SK-N-SH treated with all-trans-retinoic acid at 6 μM for 48 hours (cell line): ENCODE data around the gene DGKH.

ENCODE experiments used
- ATAC-seq: fragments of 200-7000 bp; cut with Tn5 transposase; 3 replicates; pipeline ENCODE4 v1.9.1; 2020; ENCODE audit warnings: mild to moderate bottlenecking, moderate library complexity
- ARNTL ChIP-seq: fragments of 450-650 bp; formaldehyde crosslinking; IDR thresholded peaks from 2 replicates; pipeline ENCODE4 v1.5.0; 2020; ENCODE audit warnings: low read depth, mild to moderate bottlenecking, moderate library complexity, borderline replicate concordance
- BACH2 ChIP-seq: fragments of 250-450 bp; sonication (Bioruptor Pico); IDR thresholded peaks from 2 replicates; pipeline ENCODE4 v1.9.0; 2021; ENCODE audit warnings: mild to moderate bottlenecking, borderline replicate concordance
- CREB5 ChIP-seq: fragments of 250-450 bp; sonication (Bioruptor Pico); IDR thresholded peaks from 2 replicates; pipeline ENCODE4 v1.5.1; 2020; ENCODE audit warnings: low read depth, mild to moderate bottlenecking, moderate library complexity
- CSDC2 ChIP-seq: fragments of 250-450 bp; sonication (Bioruptor Pico); IDR thresholded peaks from 2 replicates; pipeline ENCODE4 v1.5.0; 2020; ENCODE audit warnings: mild to moderate bottlenecking, moderate library complexity
- ESRRG ChIP-seq: fragments of 250-450 bp; sonication (Bioruptor Pico); IDR thresholded peaks from 2 replicates; pipeline ENCODE4 v1.6.1; 2021; ENCODE audit warnings: mild to moderate bottlenecking
- GLIS3 ChIP-seq: fragments of 250-450 bp; sonication (Bioruptor Pico); IDR thresholded peaks from 2 replicates; pipeline ENCODE4 v1.5.0; 2020; ENCODE audit warnings: mild to moderate bottlenecking, moderate library complexity
- ISL1 ChIP-seq: fragments of 250-450 bp; sonication (Bioruptor Pico); IDR thresholded peaks from 2 replicates; pipeline ENCODE4 v2.1.2; 2022; ENCODE audit warnings: mild to moderate bottlenecking, moderate library complexity
- OSR1 ChIP-seq: fragments of 250-450 bp; sonication (Bioruptor Pico); IDR thresholded peaks from 2 replicates; pipeline ENCODE4 v1.8.0; 2022; ENCODE audit warnings: moderate library complexity, mild to moderate bottlenecking, inconsistent platforms
- POU6F1 ChIP-seq: fragments of 250-450 bp; sonication (Bioruptor Pico); IDR thresholded peaks from 2 replicates; pipeline ENCODE4 v1.8.0; 2021; ENCODE audit warnings: low read depth, mild to moderate bottlenecking, moderate library complexity, borderline replicate concordance
- PPARA ChIP-seq: fragments of 250-450 bp; sonication (Bioruptor Pico); IDR thresholded peaks from 2 replicates; pipeline ENCODE4 v1.5.0; 2020; ENCODE audit warnings: mild to moderate bottlenecking, borderline replicate concordance
- RARB ChIP-seq: fragments of 250-450 bp; sonication (Bioruptor Pico); IDR thresholded peaks from 2 replicates; pipeline ENCODE4 v1.8.0; 2021; ENCODE audit warnings: mild to moderate bottlenecking, moderate library complexity
- SNAI2 ChIP-seq: fragments of 250-450 bp; sonication (Bioruptor Pico); IDR thresholded peaks from 2 replicates; pipeline ENCODE4 v1.5.0; 2020; ENCODE audit warnings: mild to moderate bottlenecking, moderate library complexity
- TCF4 ChIP-seq: fragments of 250-450 bp; sonication (Bioruptor Pico); IDR thresholded peaks from 2 replicates; pipeline ENCODE4 v1.8.0; 2021; ENCODE audit warnings: mild to moderate bottlenecking, moderate library complexity, borderline replicate concordance
- TOX ChIP-seq: fragments of 250-450 bp; sonication (Bioruptor Pico); IDR thresholded peaks from 2 replicates; pipeline ENCODE4 v1.8.0; 2021; ENCODE audit warnings: mild to moderate bottlenecking, moderate library complexity, borderline replicate concordance
- ZC3H10 ChIP-seq: fragments of 250-450 bp; sonication (Bioruptor Pico); IDR thresholded peaks from 2 replicates; pipeline ENCODE4 v1.5.1; 2021; ENCODE audit warnings: mild to moderate bottlenecking, moderate library complexity
- ZFP3 ChIP-seq: fragments of 250-450 bp; sonication (Bioruptor Pico); IDR thresholded peaks from 2 replicates; pipeline ENCODE4 v1.5.0; 2020; ENCODE audit warnings: mild to moderate bottlenecking, moderate library complexity
- ZFP30 ChIP-seq: fragments of 450-650 bp; formaldehyde crosslinking; IDR thresholded peaks from 2 replicates; pipeline ENCODE4 v1.5.0; 2022; ENCODE audit warnings: mild to moderate bottlenecking, moderate library complexity
- ZNF565 ChIP-seq: fragments of 450-650 bp; formaldehyde crosslinking; conservative IDR thresholded peaks from 2 replicates; pipeline ENCODE4 v1.5.0; 2020; ENCODE audit warnings: low read depth, mild to moderate bottlenecking, moderate library complexity
- ZNF70 ChIP-seq: fragments of 450-650 bp; formaldehyde crosslinking; IDR thresholded peaks from 2 replicates; pipeline ENCODE4 v1.5.0; 2020; ENCODE audit warnings: mild to moderate bottlenecking, moderate library complexity
- ZNF8 ChIP-seq: fragments of 450-650 bp; formaldehyde crosslinking; IDR thresholded peaks from 2 replicates; pipeline ENCODE4 v1.5.0; 2020; ENCODE audit warnings: mild to moderate bottlenecking, moderate library complexity
- TF ChIP-seq, protein P1 (sequence below): fragments of 250-450 bp; sonication (Bioruptor Pico); IDR thresholded peaks from 2 replicates; pipeline ENCODE4 v1.5.1; 2021; ENCODE audit warnings: mild to moderate bottlenecking, moderate library complexity
- TF ChIP-seq, protein P2 (sequence below): fragments of 250-450 bp; sonication (Bioruptor Pico); IDR thresholded peaks from 2 replicates; pipeline ENCODE4 v1.8.0; 2020; ENCODE audit warnings: mild to moderate bottlenecking, moderate library complexity, borderline replicate concordance

Gene DGKH

GRCh38 chr13:42170029-42170428 is 121.6 kb downstream of the DGKH start:
- ATAC-seq, result no peak
- no peak for TF ChIP-seq CSDC2 (CRISPR knock-in tag)
- no peak for TF ChIP-seq BACH2 (CRISPR knock-in tag)
- TF ChIP-seq ZNF70 (CRISPR knock-in tag), result no peak
- no peak for TF ChIP-seq ZFP30 (CRISPR knock-in tag)
- no peak for TF ChIP-seq ZNF8 (CRISPR knock-in tag)
- TF ChIP-seq OSR1 (CRISPR knock-in tag), result no peak
- TF ChIP-seq ZFP3 (CRISPR knock-in tag), result no peak
- TF ChIP-seq TOX (CRISPR knock-in tag), result no peak
- TF ChIP-seq PPARA (CRISPR knock-in tag), result no peak
- no peak for TF ChIP-seq GLIS3 (CRISPR knock-in tag)
- TF ChIP-seq TCF4 (CRISPR knock-in tag), result no peak
- TF ChIP-seq SNAI2 (CRISPR knock-in tag), result no peak
- no peak for TF ChIP-seq ARNTL (CRISPR knock-in tag)
- no peak for TF ChIP-seq POU6F1
- TF ChIP-seq ESRRG (CRISPR knock-in tag), result no peak
- TF ChIP-seq RARB (CRISPR knock-in tag), result no peak
- TF ChIP-seq ZC3H10 (CRISPR knock-in tag), result no peak
- no peak for TF ChIP-seq CREB5
- TF ChIP-seq, all 23 proteins: peak for 0

- TF ChIP-seq ARNTL (CRISPR knock-in tag) (no peak), ESRRG (CRISPR knock-in tag) (no peak), ISL1 (no peak), GLIS3 (CRISPR knock-in tag) (no peak), ZNF565 (CRISPR knock-in tag) (no peak)
- TF ChIP-seq, protein P1, sequence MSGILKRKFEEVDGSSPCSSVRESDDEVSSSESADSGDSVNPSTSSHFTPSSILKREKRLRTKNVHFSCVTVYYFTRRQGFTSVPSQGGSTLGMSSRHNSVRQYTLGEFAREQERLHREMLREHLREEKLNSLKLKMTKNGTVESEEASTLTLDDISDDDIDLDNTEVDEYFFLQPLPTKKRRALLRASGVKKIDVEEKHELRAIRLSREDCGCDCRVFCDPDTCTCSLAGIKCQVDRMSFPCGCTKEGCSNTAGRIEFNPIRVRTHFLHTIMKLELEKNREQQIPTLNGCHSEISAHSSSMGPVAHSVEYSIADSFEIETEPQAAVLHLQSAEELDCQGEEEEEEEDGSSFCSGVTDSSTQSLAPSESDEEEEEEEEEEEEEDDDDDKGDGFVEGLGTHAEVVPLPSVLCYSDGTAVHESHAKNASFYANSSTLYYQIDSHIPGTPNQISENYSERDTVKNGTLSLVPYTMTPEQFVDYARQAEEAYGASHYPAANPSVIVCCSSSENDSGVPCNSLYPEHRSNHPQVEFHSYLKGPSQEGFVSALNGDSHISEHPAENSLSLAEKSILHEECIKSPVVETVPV, result no peak
- ATAC-seq, result no peak
Measured at GRCh38 chr13:42173789-42174343, 125.4 kb downstream of the DGKH start.

DNA sequence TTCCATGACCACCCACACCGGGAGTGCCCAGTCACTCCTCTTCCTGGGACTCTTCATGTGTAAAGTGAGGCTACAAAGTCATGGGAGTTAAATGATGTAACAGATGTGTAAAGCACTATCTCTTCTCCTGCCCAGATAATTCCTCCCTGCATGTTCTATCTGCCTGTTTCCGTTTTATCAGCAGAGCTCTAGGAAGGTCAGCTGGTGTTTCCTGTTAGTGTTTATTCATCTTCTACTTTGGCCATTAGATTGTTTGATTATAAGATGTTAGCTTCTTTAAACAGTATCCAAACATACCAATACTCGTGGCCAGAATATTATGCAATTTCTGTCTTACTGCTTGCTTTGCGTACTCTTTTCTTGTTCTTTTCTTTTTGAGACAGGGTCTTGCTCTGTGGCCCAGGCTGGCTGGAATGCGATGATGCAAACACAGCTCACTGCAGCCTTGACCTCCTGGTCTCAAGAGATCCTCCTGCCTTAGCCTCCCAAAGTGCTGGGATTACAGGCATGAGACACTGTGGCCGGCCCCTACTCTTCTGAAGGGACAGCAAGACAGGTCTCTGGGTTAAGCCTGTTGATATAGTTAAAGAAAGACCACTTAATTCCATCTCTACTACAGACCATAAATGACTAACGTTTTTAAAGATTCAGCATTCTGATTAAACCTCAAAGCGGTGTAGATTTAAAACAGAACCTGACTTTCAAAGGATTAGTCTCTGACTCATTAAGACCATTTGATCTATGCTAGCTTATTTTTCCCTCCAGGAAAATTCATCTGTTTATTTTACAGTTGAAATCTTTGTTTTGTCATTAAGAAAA is 126.1 kb downstream of the DGKH start:
- peak; percentile 77 for ATAC-seq
- TF ChIP-seq ISL1 (peak; percentile 64), OSR1 (CRISPR knock-in tag) (no peak), ZC3H10 (CRISPR knock-in tag) (peak; percentile 51; the same call in 1 of the 2 replicates)

DNA sequence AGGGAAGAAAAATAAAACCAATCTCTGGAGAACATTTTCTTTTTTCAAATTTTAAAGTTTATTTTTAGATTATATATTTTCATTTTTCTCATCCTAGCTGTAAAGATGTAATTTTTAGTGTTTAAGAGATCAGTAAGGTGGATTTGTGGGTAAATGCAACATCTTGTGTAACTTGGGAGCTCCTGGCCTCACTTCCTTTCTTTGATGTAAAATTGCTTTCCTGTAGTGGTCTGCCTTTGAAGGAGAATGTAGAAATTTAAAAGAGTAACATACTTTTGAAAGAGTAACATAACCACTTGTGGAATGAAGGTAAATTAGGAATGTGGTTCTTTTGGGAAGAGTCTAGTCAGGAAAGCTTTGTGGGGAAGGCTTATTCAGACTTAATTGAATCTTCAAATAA is 127.8 kb downstream of the DGKH start:
- ATAC-seq, result no peak
- TF ChIP-seq ESRRG (CRISPR knock-in tag) (no peak), ZNF70 (CRISPR knock-in tag) (no peak), ZNF565 (CRISPR knock-in tag) (no peak), RARB (CRISPR knock-in tag) (no peak), ZFP3 (CRISPR knock-in tag) (no peak), POU6F1 (no peak), TCF4 (CRISPR knock-in tag) (no peak), ISL1 (no peak), PPARA (CRISPR knock-in tag) (no peak), SNAI2 (CRISPR knock-in tag) (no peak), ZNF8 (CRISPR knock-in tag) (no peak)
- TF ChIP-seq, protein P1, result no peak
- TF ChIP-seq, protein P2, sequence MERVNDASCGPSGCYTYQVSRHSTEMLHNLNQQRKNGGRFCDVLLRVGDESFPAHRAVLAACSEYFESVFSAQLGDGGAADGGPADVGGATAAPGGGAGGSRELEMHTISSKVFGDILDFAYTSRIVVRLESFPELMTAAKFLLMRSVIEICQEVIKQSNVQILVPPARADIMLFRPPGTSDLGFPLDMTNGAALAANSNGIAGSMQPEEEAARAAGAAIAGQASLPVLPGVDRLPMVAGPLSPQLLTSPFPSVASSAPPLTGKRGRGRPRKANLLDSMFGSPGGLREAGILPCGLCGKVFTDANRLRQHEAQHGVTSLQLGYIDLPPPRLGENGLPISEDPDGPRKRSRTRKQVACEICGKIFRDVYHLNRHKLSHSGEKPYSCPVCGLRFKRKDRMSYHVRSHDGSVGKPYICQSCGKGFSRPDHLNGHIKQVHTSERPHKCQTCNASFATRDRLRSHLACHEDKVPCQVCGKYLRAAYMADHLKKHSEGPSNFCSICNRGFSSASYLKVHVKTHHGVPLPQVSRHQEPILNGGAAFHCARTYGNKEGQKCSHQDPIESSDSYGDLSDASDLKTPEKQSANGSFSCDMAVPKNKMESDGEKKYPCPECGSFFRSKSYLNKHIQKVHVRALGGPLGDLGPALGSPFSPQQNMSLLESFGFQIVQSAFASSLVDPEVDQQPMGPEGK (CRISPR knock-in tag), result no peak
